PC-3 (cell line): ENCODE results near the gene C15orf39.

Experiments
- EZH2 ChIP-seq: fragments of 300-600 bp; sonication (generic); IDR thresholded peaks from one replicate; pipeline ENCODE4 v1.6.1; 2017; ENCODE audit warnings: antibody characterized with exemption, mild to moderate bottlenecking, low read length; ENCODE audit not compliant: unreplicated experiment
- TF ChIP-seq, protein P1 (sequence below): fragments of 300-600 bp; sonication (generic); conservative IDR thresholded peaks from 2 replicates; pipeline ENCODE4 v1.5.1; 2017; ENCODE audit warnings: antibody characterized with exemption, low read depth, mild to moderate bottlenecking, low read length

DNA sequence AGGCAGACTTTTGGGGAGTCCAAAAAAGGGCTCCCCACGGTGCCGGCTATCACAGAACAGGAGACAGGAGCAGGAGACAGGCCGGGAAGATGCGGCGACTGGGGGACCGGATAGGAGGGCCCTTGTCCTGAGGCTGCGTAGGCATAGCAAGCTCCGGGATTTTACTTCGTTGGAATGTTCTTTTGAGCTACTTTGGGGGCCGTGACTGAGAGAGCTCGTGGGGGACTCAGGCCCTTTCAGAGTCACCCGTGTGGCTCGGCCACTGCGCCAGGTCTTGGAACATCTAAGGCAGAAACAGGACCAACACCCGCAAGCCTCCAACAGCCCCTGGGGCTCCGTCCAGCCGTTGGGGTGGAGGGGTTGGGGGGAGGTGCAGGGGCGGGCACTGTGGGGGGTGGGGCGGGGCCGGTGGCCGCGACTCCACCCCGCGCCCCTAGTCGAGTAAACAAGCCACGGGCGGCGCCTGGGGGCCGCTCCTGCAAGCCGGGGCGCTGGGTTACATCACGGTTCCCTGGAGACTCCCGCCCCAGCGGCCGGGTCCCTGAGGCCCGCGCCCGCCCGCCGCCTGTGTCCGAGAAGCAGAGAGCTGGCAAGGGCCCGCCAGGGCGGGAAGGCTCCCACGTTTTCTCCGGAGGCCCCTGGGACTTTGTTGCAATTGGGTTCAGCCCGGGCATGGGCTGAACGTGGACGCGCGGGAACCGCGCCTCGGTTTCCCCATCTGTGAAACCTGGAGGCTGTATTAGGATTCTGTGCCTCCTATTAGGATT is 23.3 kb upstream of the C15orf39 start:
- TF ChIP-seq, protein P1, sequence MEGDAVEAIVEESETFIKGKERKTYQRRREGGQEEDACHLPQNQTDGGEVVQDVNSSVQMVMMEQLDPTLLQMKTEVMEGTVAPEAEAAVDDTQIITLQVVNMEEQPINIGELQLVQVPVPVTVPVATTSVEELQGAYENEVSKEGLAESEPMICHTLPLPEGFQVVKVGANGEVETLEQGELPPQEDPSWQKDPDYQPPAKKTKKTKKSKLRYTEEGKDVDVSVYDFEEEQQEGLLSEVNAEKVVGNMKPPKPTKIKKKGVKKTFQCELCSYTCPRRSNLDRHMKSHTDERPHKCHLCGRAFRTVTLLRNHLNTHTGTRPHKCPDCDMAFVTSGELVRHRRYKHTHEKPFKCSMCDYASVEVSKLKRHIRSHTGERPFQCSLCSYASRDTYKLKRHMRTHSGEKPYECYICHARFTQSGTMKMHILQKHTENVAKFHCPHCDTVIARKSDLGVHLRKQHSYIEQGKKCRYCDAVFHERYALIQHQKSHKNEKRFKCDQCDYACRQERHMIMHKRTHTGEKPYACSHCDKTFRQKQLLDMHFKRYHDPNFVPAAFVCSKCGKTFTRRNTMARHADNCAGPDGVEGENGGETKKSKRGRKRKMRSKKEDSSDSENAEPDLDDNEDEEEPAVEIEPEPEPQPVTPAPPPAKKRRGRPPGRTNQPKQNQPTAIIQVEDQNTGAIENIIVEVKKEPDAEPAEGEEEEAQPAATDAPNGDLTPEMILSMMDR: no peak
- TF ChIP-seq EZH2: no peak
